IMR-90 (cell line): ENCODE data around the gene GLT1D1. TPM values are rescaled to one million over a fixed set of nuclear protein-coding genes. Genes with fewer than 3 reads are reported as not detected.

Source experiments
- ATAC-seq: fragments of 200-7000 bp; cut with Tn5 transposase; 2 replicates; pipeline ENCODE4 v1.9.1; 2020; ENCODE audit warnings: low read depth, mild to moderate bottlenecking, moderate library complexity
- BruUV-seq: library from RNA; stranded (reverse); fragments of 400-500 nt; replicated peaks from 2 replicates; lab custom pipeline; 2021; lab: Mats Ljungman, UMichigan
- CTCF ChIA-PET: fragments of 300-600 bp; formaldehyde crosslinking; extraction: SDS; loops from one replicate; lab custom pipeline; 2021; ENCODE audit warnings: antibody characterized with exemption; lab: Yijun Ruan, JAX
- POLR2A ChIA-PET: fragments of 300-600 bp; sonication (Branson Sonifier 250); formaldehyde crosslinking; loops from one replicate; lab custom pipeline; 2022; ENCODE audit warnings: antibody characterized with exemption; ENCODE audit not compliant: unreplicated experiment; lab: Charles Lee
- DNase-seq: peaks from one replicate; pipeline ENCODE4 v3.0.0; 2013
- H2AFZ ChIP-seq: replicated peaks from 2 replicates; pipeline ENCODE3; 2013; ENCODE audit warnings: low read length, mild to moderate bottlenecking; ENCODE audit not compliant: poor library complexity
- H2AK5ac ChIP-seq: 2 replicates; pipeline ENCODE4 v1.6.1; 2013; ENCODE audit warnings: low read depth, low read length, inconsistent platforms
- H2AK9ac ChIP-seq: replicated peaks from 2 replicates; pipeline ENCODE3; 2013; ENCODE audit warnings: mild to moderate bottlenecking, low read depth, low read length, moderate library complexity; ENCODE audit not compliant: poor library complexity
- H2BK120ac ChIP-seq: 2 replicates; pipeline ENCODE4 v1.6.1; 2013; ENCODE audit warnings: low read depth, low read length, inconsistent platforms
- H2BK15ac ChIP-seq: 3 replicates; pipeline ENCODE4 v1.6.1; 2013; ENCODE audit warnings: low read depth, low read length, inconsistent platforms
- H2BK20ac ChIP-seq: 2 replicates; pipeline ENCODE4 v1.6.1; 2013; ENCODE audit warnings: low read depth, mild to moderate bottlenecking, inconsistent platforms, low read length, moderate library complexity
- H2BK5ac ChIP-seq: 2 replicates; pipeline ENCODE4 v1.6.1; 2013; ENCODE audit warnings: mild to moderate bottlenecking, low read depth, low read length, inconsistent platforms; ENCODE audit not compliant: poor library complexity, severe bottlenecking
- H3K14ac ChIP-seq: replicated peaks from 2 replicates; pipeline ENCODE4 v1.6.1; 2013; ENCODE audit warnings: low read depth, low read length, inconsistent platforms
- H3K18ac ChIP-seq: 2 replicates; pipeline ENCODE4 v1.6.1; 2013; ENCODE audit warnings: low read depth, low read length, control low read depth
- H3K23ac ChIP-seq: 2 replicates; pipeline ENCODE4 v1.6.1; 2013; ENCODE audit warnings: low read depth, low read length, inconsistent platforms
- H3K27ac ChIP-seq: 2 replicates; pipeline ENCODE4 v1.5.1; 2013; ENCODE audit warnings: mild to moderate bottlenecking, control low read depth, low read length; ENCODE audit not compliant: insufficient read depth
- H3K27me3 ChIP-seq: 2 replicates; pipeline ENCODE4 v1.6.1; 2013; ENCODE audit warnings: low read length; ENCODE audit not compliant: control insufficient read depth, insufficient read depth
- H3K36me3 ChIP-seq: 2 replicates; pipeline ENCODE4 v1.6.1; 2013; ENCODE audit warnings: low read length, mixed read lengths; ENCODE audit not compliant: control insufficient read depth, insufficient read depth
- H3K4ac ChIP-seq: 2 replicates; pipeline ENCODE4 v1.6.1; 2013; ENCODE audit warnings: low read depth, low read length, inconsistent platforms
- H3K4me1 ChIP-seq: 2 replicates; pipeline ENCODE4 v1.6.1; 2013; ENCODE audit warnings: low read length, mixed read lengths; ENCODE audit not compliant: control insufficient read depth, insufficient read depth
- H3K4me2 ChIP-seq: 2 replicates; pipeline ENCODE4 v1.6.1; 2013; ENCODE audit warnings: low read depth, mild to moderate bottlenecking, control low read depth, low read length, moderate library complexity
- H3K4me3 ChIP-seq: 2 replicates; pipeline ENCODE4 v1.5.1; 2013; ENCODE audit warnings: low read depth, mild to moderate bottlenecking, control low read depth, low read length, moderate library complexity; ENCODE audit not compliant: insufficient read depth
- H3K56ac ChIP-seq: 2 replicates; pipeline ENCODE4 v1.6.1; 2013; ENCODE audit warnings: low read length, inconsistent platforms; ENCODE audit not compliant: insufficient read depth; ENCODE audit errors: extremely low read depth
- H3K79me1 ChIP-seq, 2 experiments: 2 replicates each; pipeline ENCODE4 v1.6.1; 2013; ENCODE audit warnings: low read length in 2 of 2, inconsistent platforms in 1 of 2, low read depth in 1 of 2
- H3K9ac ChIP-seq: 2 replicates; pipeline ENCODE4 v1.6.1; 2013; ENCODE audit warnings: low read depth, low read length, control low read depth
- H3K9me1 ChIP-seq: 2 replicates; pipeline ENCODE4 v1.6.1; 2013; ENCODE audit warnings: low read length, inconsistent platforms; ENCODE audit not compliant: insufficient read depth
- H3K9me3 ChIP-seq: 2 replicates; pipeline ENCODE4 v1.6.1; 2013; ENCODE audit warnings: low read length; ENCODE audit not compliant: control insufficient read depth, insufficient read depth
- H4K20me1 ChIP-seq: 2 replicates; pipeline ENCODE4 v1.6.1; 2013; ENCODE audit warnings: low read length, inconsistent platforms; ENCODE audit not compliant: insufficient read depth
- H4K5ac ChIP-seq: 2 replicates; pipeline ENCODE4 v1.6.1; 2013; ENCODE audit warnings: mild to moderate bottlenecking, low read depth, low read length, control low read depth
- H4K8ac ChIP-seq, 2 experiments: 2 replicates each; pipeline ENCODE4 v1.6.1; 2013; ENCODE audit warnings: low read depth in 2 of 2, low read length in 2 of 2, control low read depth in 1 of 2, inconsistent platforms in 1 of 2
- H4K91ac ChIP-seq: 2 replicates; pipeline ENCODE4 v1.6.1; 2013; ENCODE audit warnings: low read depth, low read length, inconsistent platforms; ENCODE audit not compliant: insufficient read depth
- BHLHE40 ChIP-seq: fragments of 150-350 bp; IDR thresholded peaks from 2 replicates; pipeline ENCODE4 v1.6.1; 2016; ENCODE audit warnings: mild to moderate bottlenecking, low read depth, low read length
- MAZ ChIP-seq: IDR thresholded peaks from 2 replicates; pipeline ENCODE4 v1.6.1; 2012; ENCODE audit warnings: low read depth, mild to moderate bottlenecking, low read length, improper control_type of control experiment, moderate library complexity, borderline replicate concordance
- NFE2L2 ChIP-seq: fragments of 150-350 bp; IDR thresholded peaks from 2 replicates; pipeline ENCODE4 v1.6.1; 2016; ENCODE audit warnings: low read depth, mild to moderate bottlenecking, low read length
- USF2 ChIP-seq: fragments of 150-350 bp; IDR thresholded peaks from 2 replicates; pipeline ENCODE4 v1.6.1; 2017; ENCODE audit warnings: mild to moderate bottlenecking, antibody characterized with exemption, low read length, low read depth
- WGBS, 2 experiments: methylation state at CpG; one replicate each; pipeline versions ENCODE4 v1.1.5 to v1.1.7; 2013; ENCODE audit warnings: missing lambda C conversion rate in 2 of 2; ENCODE audit not compliant: insufficient read length in 1 of 2; ENCODE audit errors: extremely low coverage in 2 of 2; 5-methylcytosine and 5-hydroxymethylcytosine counted together
- dilution Hi-C: fragments of 300-500 bp; cut with HindIII; formaldehyde crosslinking; loops from one replicate; pipeline ENCODE4 v1.14.3; 2018; ENCODE audit warnings: low sequenced_read_pairs; ENCODE audit not compliant: unreplicated experiment
- in situ Hi-C: fragments of 300-500 bp; cut with MboI; formaldehyde crosslinking; loops from 3 replicates; pipeline ENCODE4 v1.14.3; 2019; ENCODE audit warnings: low sequenced_read_pairs, inconsistent platforms, mixed read lengths
- intact Hi-C: fragments of 100-400 bp; cut with micrococcal nuclease; formaldehyde crosslinking; loops from 2 replicates; pipeline ENCODE4 v1.10.0; 2022
- polyA plus RNA-seq, 3 experiments: library from polyadenylated mRNA; depleted of rRNA; stranded (reverse); fragments of >200 nt; gene quantifications; 2 replicates each; pipeline ENCODE4 v1.2.3, GENCODE V29; 2012; ENCODE audit warnings: low replicate concordance in 1 of 3
- total RNA-seq: library from RNA; depleted of rRNA; stranded (reverse); fragments of >200 nt; gene quantifications from 2 replicates; pipeline ENCODE4 v1.2.3, GENCODE V29; 2012

Gene GLT1D1
- total and polyA plus RNA-seq, 2 of the 4 experiments (the other 2 are of a cell fraction) = not detected

- POLR2A ChIA-PET = no interaction called here
- H3K9me3 ChIP-seq = peaks cover 10% of the 10 kb centered on the region
- no peak overlapping the region for H2AFZ ChIP-seq
- no peak overlapping the region for H3K4me3 ChIP-seq
- no peak overlapping the region for H3K14ac ChIP-seq
- H4K5ac ChIP-seq = no peak overlapping the region
- H3K9ac ChIP-seq = no peak overlapping the region
- ATAC-seq = no peak
- H2AK9ac ChIP-seq = no peak overlapping the region
- H3K23ac ChIP-seq = no peak overlapping the region
- in situ Hi-C loops (no loop called here), intact Hi-C loops (no loop called here), dilution Hi-C loops (no loop called here)
- no peak overlapping the region for H2BK5ac ChIP-seq
- H2BK20ac ChIP-seq = no peak overlapping the region
- no peaks in the 10 kb centered on the region for H3K9me1 ChIP-seq
- no peak overlapping the region for H2BK15ac ChIP-seq
- no peak overlapping the region for H2AK5ac ChIP-seq
- H3K4ac ChIP-seq = no peak overlapping the region
- H3K18ac ChIP-seq = no peak overlapping the region
- BruUV-seq = no TSS peak
- WGBS, 2 experiments = no CpG with 5 or more reads among the region's 2 CpGs
- no peak overlapping the region for H3K27ac ChIP-seq
- TF ChIP-seq BHLHE40 (no peak), MAZ (no peak), USF2 (no peak), NFE2L2 (no peak)
- DNase-seq = no peak
- CTCF ChIA-PET = no interaction called here
- H3K27me3 ChIP-seq = no peaks in the 10 kb centered on the region
- H3K4me2 ChIP-seq = no peak overlapping the region
- H2BK120ac ChIP-seq = no peak overlapping the region
- no peaks in the 10 kb centered on the region for H4K20me1 ChIP-seq
- no peaks in the 10 kb centered on the region for H3K4me1 ChIP-seq
- H4K8ac ChIP-seq = no peak overlapping the region
- H4K91ac ChIP-seq = no peak overlapping the region
- no peaks in the 10 kb centered on the region for H3K36me3 ChIP-seq
- no peak overlapping the region for H3K56ac ChIP-seq
- H3K79me1 ChIP-seq = no peaks in the 10 kb centered on the region
Measured at GRCh38 chr12:128871516-128871892, 18.2 kb downstream of the GLT1D1 start.
